ENCODE results near the gene ATG10. TPM values are rescaled to one million over a fixed set of nuclear protein-coding genes. Genes with fewer than 3 reads are reported as not detected.
"Not testable (repeated sequence)": the region's sequence is repeated elsewhere in the genome, so short reads cannot be mapped to it uniquely, and the experiment has no call there.

ATG10 gene
- total RNA-seq: 7.6 TPM

- peak; percentile 90 for DNase-seq (ENCODE audit: low spot score)
Observed at GRCh38 chr5:81971712-81972491, at the start of gene ATG10. ATG10 (plus strand) TSS chr5:81972023; CDS start chr5:81987571, 15,548 bp downstream.

- DNase-seq (ENCODE audit: low spot score): no peak
Observed at GRCh38 chr5:81922854-81923279, 49.0 kb upstream of the ATG10 start.

- no peak for DNase-seq (ENCODE audit: low spot score)
Observed at GRCh38 chr5:81924442-81924841, 47.4 kb upstream of the ATG10 start.

- no peak for DNase-seq (ENCODE audit: low spot score)
Observed at GRCh38 chr5:81925009-81925408, 46.8 kb upstream of the ATG10 start.

- no peak for DNase-seq (ENCODE audit: low spot score)
Observed at GRCh38 chr5:81925981-81926380, 45.8 kb upstream of the ATG10 start.

GRCh38 chr5:81936066-81936465 is 35.8 kb upstream of the ATG10 start:
- DNase-seq (ENCODE audit: low spot score): no peak

- no peak for DNase-seq (ENCODE audit: low spot score)
Observed at GRCh38 chr5:81936750-81937149, 35.1 kb upstream of the ATG10 start.

- no peak for DNase-seq (ENCODE audit: low spot score)
Observed at GRCh38 chr5:81942746-81943145, 29.1 kb upstream of the ATG10 start.

- no peak for DNase-seq (ENCODE audit: low spot score)
Observed at GRCh38 chr5:81948349-81948748, 23.5 kb upstream of the ATG10 start.

GRCh38 chr5:81949462-81949861 is 22.4 kb upstream of the ATG10 start:
- DNase-seq (ENCODE audit: low spot score): no peak

GRCh38 chr5:81950996-81951395 is 20.8 kb upstream of the ATG10 start:
- DNase-seq (ENCODE audit: low spot score): no peak

GRCh38 chr5:81954796-81955195 is 17.0 kb upstream of the ATG10 start:
- not testable (repeated sequence) for DNase-seq (ENCODE audit: low spot score)

GRCh38 chr5:81958129-81958528 is 13.7 kb upstream of the ATG10 start:
- DNase-seq (ENCODE audit: low spot score): not testable (repeated sequence)

- no peak for DNase-seq (ENCODE audit: low spot score)
Observed at GRCh38 chr5:81961651-81962440, 10.0 kb upstream of the ATG10 start.

GRCh38 chr5:81963544-81963943 is 8.3 kb upstream of the ATG10 start:
- DNase-seq (ENCODE audit: low spot score): no peak

- DNase-seq (ENCODE audit: low spot score): no peak
Observed at GRCh38 chr5:81965524-81965923, 6.3 kb upstream of the ATG10 start.

GRCh38 chr5:81969226-81969625 is 2.6 kb upstream of the ATG10 start:
- DNase-seq (ENCODE audit: low spot score): no peak

- DNase-seq (ENCODE audit: low spot score): no peak
Observed at GRCh38 chr5:81969912-81970311, 1.9 kb upstream of the ATG10 start.

GRCh38 chr5:81971111-81971711 is 612 bp upstream of the ATG10 start:
- no peak for DNase-seq (ENCODE audit: low spot score)

- DNase-seq (ENCODE audit: low spot score): no peak
Observed at GRCh38 chr5:81972492-81972783, 615 bp downstream of the ATG10 start.

- no peak for DNase-seq (ENCODE audit: low spot score)
Observed at GRCh38 chr5:81980160-81980559, 8.3 kb downstream of the ATG10 start.

GRCh38 chr5:81980598-81981260 is 8.9 kb downstream of the ATG10 start:
- no peak for DNase-seq (ENCODE audit: low spot score)

All from mucosa of gallbladder (tissue), 1 donor.